SK-N-MC (cell line): ENCODE data around the gene URAD.

Source experiments
- DNase-seq: peaks from one replicate; pipeline ENCODE4 v3.0.0-alpha.2; 2011; ENCODE audit warnings: low read depth, low spot score
- H3K27ac ChIP-seq: fragments of 200-600 bp; sonication (generic); 2 replicates; pipeline ENCODE4 v1.5.1; 2016; ENCODE audit warnings: mixed run types
- H3K36me3 ChIP-seq: fragments of 200-600 bp; sonication (generic); 2 replicates; pipeline ENCODE4 v1.6.1; 2017; ENCODE audit warnings: antibody characterized with exemption, low read length, mixed read lengths; ENCODE audit not compliant: insufficient read depth
- H3K4me3 ChIP-seq: fragments of 200-600 bp; sonication (generic); 2 replicates; pipeline ENCODE4 v1.5.1; 2016
- H3K9ac ChIP-seq: fragments of 200-600 bp; sonication (generic); 2 replicates; pipeline ENCODE4 v1.8.0; 2017; ENCODE audit warnings: mixed run types, mixed read lengths; ENCODE audit not compliant: insufficient read length
- H3K9me3 ChIP-seq: fragments of 200-600 bp; sonication (generic); 2 replicates; pipeline ENCODE4 v1.6.1; 2017; ENCODE audit warnings: low read depth, mild to moderate bottlenecking, antibody characterized with exemption, low read length, moderate library complexity, mixed read lengths
- EZH2 ChIP-seq: fragments of 200-600 bp; sonication (generic); IDR thresholded peaks from one replicate; pipeline ENCODE4 v1.6.1; 2017; ENCODE audit warnings: antibody characterized with exemption
- FOXP2 ChIP-seq: optimal IDR thresholded peaks from 2 replicates; pipeline ENCODE3; 2011; ENCODE audit warnings: mild to moderate bottlenecking, moderate library complexity; ENCODE audit not compliant: insufficient read depth; ENCODE audit errors: extremely low read length, control extremely low read depth
- POLR2AphosphoS5 ChIP-seq: IDR thresholded peaks from 2 replicates; pipeline ENCODE4 v1.6.1; 2012; ENCODE audit warnings: mild to moderate bottlenecking, low read depth, low read length, borderline replicate concordance

The URAD gene

DNA sequence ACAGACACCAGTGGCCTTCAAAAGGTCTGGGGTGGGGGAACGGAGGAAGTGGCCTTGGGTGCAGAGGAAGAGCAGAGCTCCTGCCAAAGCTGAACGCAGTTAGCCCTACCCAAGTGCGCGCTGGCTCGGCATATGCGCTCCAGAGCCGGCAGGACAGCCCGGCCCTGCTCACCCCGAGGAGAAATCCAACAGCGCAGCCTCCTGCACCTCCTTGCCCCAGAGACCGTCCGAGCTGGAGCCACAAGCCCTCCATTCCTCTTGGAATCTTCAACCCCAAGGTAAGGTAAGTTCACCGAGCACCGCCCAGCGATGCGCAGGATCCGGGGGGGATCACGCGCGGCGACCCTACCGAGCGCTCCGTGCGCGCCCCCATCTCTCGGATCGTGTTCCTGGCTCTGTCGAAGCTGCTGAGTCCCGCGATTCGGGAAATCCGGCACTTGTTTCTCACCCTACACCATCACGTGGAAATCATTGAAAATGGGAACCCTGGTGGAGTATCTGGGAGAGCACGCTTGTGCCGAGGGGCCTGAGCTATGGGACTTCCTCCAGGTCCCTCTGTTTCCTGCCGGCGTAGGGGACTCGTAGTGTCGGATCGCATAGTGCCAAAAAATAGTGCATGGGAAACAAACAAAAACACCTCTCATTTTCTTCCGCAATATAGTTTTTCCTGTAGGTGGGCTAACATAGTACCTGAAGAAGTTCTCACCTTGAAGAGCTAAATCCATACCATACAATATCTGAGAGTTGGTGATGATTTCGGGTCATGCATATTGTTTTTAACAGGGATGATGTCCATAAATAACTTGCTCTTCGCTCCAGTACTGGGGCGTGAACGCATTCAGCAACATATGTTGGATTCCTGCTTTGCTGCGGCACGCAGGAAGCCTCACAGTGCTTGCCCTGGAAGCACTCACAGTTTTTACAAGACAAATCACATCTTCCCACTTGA, 59.4 kb downstream of the URAD start:
- Histone ChIP-seq H3K9me3 (no peaks in the 10 kb centered on the region), H3K4me3 (no peak overlapping the region), H3K27ac (no peak overlapping the region), H3K36me3 (no peaks in the 10 kb centered on the region), H3K9ac (no peak overlapping the region)
- DNase-seq: no peak
- TF ChIP-seq EZH2 (peak; percentile 90), POLR2AphosphoS5 (no peak), FOXP2 (no peak)

DNA sequence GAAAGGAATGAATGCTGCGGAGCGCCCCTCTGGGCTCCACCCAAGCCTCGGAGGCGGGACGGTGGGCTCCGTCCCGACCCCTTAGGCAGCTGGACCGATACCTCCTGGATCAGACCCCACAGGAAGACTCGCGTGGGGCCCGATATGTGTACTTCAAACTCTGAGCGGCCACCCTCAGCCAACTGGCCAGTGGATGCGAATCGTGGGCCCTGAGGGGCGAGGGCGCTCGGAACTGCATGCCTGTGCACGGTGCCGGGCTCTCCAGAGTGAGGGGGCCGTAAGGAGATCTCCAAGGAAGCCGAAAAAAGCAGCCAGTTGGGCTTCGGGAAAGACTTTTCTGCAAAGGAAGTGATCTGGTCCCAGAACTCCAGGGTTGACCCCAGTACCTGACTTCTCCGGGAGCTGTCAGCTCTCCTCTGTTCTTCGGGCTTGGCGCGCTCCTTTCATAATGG, 60.1 kb downstream of the URAD start:
- Histone ChIP-seq H3K4me3 (no peak overlapping the region), H3K27ac (no peak overlapping the region), H3K36me3 (no peaks in the 10 kb centered on the region), H3K9me3 (no peaks in the 10 kb centered on the region), H3K9ac (no peak overlapping the region)
- TF ChIP-seq FOXP2: no peak
- no peak for TF ChIP-seq POLR2AphosphoS5
- TF ChIP-seq EZH2: no peak
- no peak for DNase-seq
